Islet of Langerhans (tissue), 1 donor: ENCODE results near the gene CRKL.

Experiments used
- FAIRE-seq: peaks from one replicate; lab custom pipeline; 2011; peaks lifted over from hg19 to GRCh38; lab: Jason Lieb, UNC

The CRKL gene

GRCh38 chr22:20997536-20998257 is 80.5 kb downstream of the CRKL start:
- no peak for FAIRE-seq

DNA sequence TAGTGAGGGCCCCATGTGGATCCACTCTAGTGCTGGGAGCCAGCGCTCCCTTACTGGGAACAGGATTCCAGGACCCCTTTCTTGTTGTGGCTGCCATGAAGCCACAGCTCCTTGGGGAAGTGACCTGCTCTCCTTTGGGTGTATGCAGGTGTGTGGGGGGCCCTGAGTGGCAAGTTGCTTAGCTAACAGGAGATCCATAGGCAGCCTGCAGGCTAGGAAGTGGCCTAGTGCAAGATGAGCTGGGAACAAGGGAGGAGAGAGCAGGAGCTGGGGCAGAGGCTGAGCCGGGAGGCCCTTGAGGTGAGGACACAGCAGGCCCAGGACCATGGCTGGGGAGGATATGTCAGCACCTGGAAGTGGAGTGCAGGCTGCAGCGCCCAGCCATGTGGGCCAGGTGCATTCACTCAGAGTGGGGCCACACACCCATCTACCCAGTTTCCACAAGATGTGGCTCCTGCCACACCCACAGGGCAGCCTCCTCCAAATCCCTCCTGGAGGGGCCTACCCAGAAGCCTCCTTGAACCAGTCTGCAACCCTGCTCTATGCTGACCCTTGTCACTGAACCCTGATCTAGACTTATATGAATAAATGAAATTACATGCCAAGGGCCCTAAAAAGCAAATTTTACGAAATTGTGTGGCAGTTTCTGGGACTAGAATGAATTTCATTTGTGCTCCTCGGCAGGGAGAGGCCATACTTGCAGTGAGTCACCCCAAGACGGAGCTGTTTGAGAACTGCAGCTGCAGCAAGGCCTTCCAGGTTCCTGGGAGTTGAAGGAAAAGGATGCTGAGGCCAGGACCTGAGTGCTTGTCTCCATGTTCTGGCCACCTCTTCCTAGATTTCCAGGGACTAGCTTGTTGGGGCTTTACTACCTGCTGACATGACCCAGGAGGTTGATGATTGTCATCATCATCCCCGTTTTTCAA is 81.5 kb downstream of the CRKL start:
- FAIRE-seq: no peak

DNA sequence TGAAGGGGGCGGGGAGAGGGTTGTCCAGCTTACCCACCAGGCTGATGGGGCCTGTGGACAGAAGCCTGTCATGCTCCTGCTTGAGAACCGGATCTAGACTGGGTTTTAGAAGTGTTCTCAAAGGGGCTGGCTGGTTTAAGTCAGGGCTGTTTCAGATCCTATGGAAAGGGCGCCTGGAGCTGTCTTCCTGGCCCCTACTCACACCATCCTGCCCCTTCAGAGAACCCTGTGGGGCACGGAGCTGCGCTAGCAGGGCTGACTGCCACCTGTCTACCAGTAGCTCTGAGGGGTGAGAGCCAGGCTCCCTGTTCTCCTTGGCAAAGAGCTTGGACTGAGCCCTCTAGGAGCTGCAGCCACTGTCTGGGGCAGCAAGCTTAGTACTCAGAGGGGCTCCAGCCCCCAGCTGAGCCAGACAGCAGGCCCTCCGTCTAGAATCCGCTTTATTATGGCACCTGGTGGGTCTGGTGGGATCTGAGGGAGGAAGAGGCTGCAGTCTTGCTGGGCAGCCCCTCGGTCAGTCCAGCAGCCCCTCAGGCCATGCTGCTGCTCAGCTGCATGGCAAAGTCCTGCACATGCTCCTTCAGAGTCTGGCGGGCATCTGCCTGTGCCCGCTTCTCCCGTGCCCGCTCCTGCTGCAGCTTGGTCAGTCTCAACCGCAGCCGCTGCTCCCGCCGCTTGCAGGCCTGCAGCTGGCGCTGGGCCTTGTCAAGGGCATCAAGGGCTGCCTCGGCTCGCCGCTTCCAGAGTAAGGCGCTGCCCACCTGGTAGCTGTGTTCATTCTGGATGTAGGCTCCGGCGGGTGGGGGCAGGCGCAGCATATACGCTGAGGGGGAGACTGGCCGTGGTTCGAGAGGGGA is 82.4 kb downstream of the CRKL start:
- no peak for FAIRE-seq

DNA sequence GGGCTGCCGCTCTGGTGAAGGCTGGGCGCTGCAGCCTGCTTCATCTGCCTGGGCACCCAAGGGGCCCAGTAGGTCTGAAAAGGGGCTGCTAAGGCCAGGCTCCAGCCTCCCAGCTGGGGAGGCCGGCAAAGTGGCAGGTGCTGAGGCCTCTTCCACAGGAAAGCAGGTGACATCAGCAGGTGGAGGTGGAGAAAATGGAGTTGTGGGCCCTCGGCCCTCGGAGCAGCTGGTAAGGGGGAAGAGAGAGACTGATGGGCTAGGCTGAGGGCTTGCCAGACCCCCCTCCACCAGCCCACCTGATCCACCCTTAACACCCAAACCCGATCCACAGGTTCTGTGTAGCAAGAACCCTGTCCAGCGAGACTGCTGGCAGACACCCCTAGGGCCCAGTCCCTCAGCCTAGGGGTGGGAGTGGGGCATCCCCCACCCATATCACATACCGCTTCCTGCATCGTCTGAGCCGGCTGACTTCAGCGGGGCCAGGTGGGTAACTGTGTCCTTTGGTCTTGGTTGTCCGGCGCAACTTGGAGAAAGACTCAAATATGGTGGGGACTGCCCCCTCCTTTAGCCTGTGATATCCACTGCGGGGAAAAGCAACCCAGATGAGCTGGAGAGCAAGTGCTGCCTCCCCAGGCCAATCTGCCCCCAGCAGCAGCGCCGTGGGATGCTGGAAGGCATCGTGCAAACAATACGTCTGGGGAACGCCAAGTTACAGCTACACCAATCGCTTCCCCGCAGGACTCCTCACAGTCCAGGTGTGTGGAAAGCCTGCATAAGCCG is 83.2 kb downstream of the CRKL start:
- no peak for FAIRE-seq

DNA sequence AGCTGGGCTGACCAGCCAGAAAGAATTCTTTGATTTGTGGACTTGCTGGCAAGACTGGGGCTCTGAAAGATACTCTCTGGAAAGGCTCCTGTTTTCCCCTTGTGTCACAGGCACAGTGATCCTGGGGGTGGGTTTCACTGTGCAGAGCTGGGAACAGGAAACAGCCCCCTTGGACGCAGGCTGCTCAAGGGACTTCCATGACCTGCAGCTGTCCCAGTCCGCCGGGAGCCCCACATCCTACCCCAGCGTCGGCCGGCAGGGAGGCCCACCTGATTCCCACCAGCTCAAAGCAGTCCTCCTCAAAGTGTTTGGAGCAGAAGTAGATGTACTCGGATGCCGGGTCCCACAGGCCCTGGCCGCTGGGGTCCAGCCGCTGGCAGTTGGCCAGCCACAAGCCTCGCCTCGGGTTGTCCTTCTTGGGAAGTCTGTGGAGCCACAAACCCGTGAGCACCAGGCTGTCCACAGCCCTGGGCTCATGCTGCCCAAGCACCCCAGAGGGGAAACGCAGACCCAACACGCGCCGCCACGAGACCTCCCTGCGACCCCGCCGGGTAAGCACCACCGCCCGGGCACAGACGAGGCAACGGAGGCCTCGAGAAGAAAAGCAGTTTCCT is 83.9 kb downstream of the CRKL start:
- FAIRE-seq: no peak

DNA sequence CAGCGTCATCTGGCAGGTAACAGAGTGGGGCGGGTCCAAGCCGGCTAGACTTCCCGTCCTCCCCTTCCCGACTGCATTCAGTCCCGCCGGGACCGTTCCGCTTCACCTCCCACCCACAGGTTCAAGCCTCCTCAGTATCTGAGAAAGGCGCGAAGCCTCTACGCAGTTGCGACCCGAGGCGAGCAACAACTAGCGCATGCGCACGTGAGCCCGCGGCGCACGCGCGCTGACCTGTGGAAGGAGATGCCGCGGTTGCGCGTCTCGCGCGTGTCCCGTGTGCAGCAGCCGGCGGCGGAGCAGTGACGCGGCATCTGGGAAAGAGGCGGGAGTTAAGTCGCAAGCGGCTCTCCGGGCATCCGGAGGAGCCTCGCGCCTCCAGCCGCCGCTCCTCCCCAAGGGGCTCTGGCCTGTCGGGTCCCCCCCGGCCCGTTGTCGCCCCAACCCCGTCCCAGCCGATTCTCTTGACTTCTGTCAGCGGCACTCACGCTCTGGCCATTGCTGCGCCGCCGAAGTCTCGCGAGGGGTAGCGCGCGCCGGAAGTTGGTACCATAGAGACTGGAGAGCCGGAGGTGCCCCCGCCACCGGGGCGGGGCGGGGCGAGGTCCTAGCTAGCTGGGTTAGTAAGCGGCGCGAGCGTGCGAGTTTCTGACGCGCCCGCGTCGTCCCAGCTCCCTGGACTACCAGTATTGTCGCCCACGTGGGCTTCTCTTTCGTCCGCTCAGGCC is 84.6 kb downstream of the CRKL start, which contains the start of gene THAP7:
Gene THAP7 (minus strand): TSS at position 518 of the 725 bp plus-strand sequence. CDS start 207 bp downstream, at position 311.
- no peak for FAIRE-seq
